H1 (cell line): Measurements from ENCODE around the gene HES2. TPM values are rescaled to one million over a fixed set of nuclear protein-coding genes. Genes with fewer than 3 reads are reported as not detected.
A peak's percentile ranks its signal among the peaks of the same experiment; 100 is the strongest.

Source experiments
- CTCF ChIA-PET: fragments of 300-600 bp; sonication (Branson Sonifier 250); formaldehyde crosslinking; loops from one replicate; lab custom pipeline; 2021; ENCODE audit not compliant: partially characterized antibody; lab: Charles Lee
- POLR2A ChIA-PET: fragments of 300-600 bp; sonication (Branson Sonifier 250); formaldehyde crosslinking; loops from one replicate; lab custom pipeline; 2021; ENCODE audit warnings: inconsistent platforms; ENCODE audit not compliant: partially characterized antibody; lab: Charles Lee
- DNase-seq, 2 experiments: peaks; one replicate each; pipeline versions ENCODE4 v3.0.0 to v3.0.0-alpha.2; 2010 to 2022; ENCODE audit warnings: low spot score in 2 of 2, low read depth in 1 of 2, mixed read lengths in 1 of 2
- FAIRE-seq: peaks from 2 replicates; lab custom pipeline; 2011; peaks lifted over from hg19 to GRCh38; lab: Jason Lieb, UNC
- H2AFZ ChIP-seq: 2 replicates; pipeline ENCODE4 v1.8.1; 2012; ENCODE audit warnings: low read length, inconsistent platforms
- H2AK5ac ChIP-seq: 2 replicates; pipeline ENCODE4 v1.6.1; 2013; ENCODE audit warnings: low read depth, low read length
- H2BK120ac ChIP-seq: replicated peaks from 2 replicates; pipeline ENCODE3; 2013; ENCODE audit warnings: low read depth, low read length, inconsistent platforms
- H2BK12ac ChIP-seq: 2 replicates; pipeline ENCODE4 v1.6.1; 2013; ENCODE audit warnings: low read depth, low read length
- H2BK15ac ChIP-seq: 2 replicates; pipeline ENCODE4 v1.6.1; 2013; ENCODE audit warnings: low read length
- H2BK20ac ChIP-seq: 2 replicates; pipeline ENCODE4 v1.6.1; 2013; ENCODE audit warnings: low read length
- H2BK5ac ChIP-seq: 2 replicates; pipeline ENCODE4 v1.6.1; 2013; ENCODE audit warnings: low read depth, low read length
- H3K14ac ChIP-seq: 2 replicates; pipeline ENCODE4 v1.6.1; 2013; ENCODE audit warnings: inconsistent platforms; ENCODE audit not compliant: insufficient read length
- H3K18ac ChIP-seq: 2 replicates; pipeline ENCODE4 v1.6.1; 2013; ENCODE audit warnings: low read length; ENCODE audit errors: extremely low read depth
- H3K23ac ChIP-seq: 2 replicates; pipeline ENCODE4 v1.6.1; 2013; ENCODE audit warnings: inconsistent platforms; ENCODE audit not compliant: insufficient read length
- H3K23me2 ChIP-seq: 2 replicates; pipeline ENCODE4 v1.6.1; 2013; ENCODE audit warnings: low read depth, low read length
- H3K27ac ChIP-seq: 2 replicates; pipeline ENCODE4 v1.6.1; 2011; ENCODE audit warnings: low read depth, low read length, inconsistent platforms
- H3K27me3 ChIP-seq, 4 experiments: replicated peaks in 1 of 4; 1 replicate in 1 of 4; 2 replicates in 3 of 4; pipeline versions ENCODE4 v1.6.1 to v1.8.1; 2011 to 2013; ENCODE audit warnings: low read length in 3 of 4, mild to moderate bottlenecking in 3 of 4, inconsistent platforms in 2 of 4, mixed read lengths in 2 of 4, moderate library complexity in 1 of 4; ENCODE audit not compliant: control insufficient read depth in 3 of 4, insufficient read depth in 3 of 4; ENCODE audit errors: extremely low read depth in 1 of 4
- H3K36me3 ChIP-seq, 4 experiments: 2 replicates each; pipeline versions ENCODE4 v1.6.1 to v1.8.1; 2011 to 2013; ENCODE audit warnings: mild to moderate bottlenecking in 4 of 4, low read length in 3 of 4, moderate library complexity in 2 of 4, control low read depth in 1 of 4, inconsistent platforms in 1 of 4; ENCODE audit not compliant: insufficient read depth in 4 of 4, control insufficient read depth in 2 of 4
- H3K4ac ChIP-seq: replicated peaks from 2 replicates; pipeline ENCODE3; 2013; ENCODE audit warnings: low read length, low read depth, mixed read lengths, inconsistent platforms; ENCODE audit not compliant: insufficient read length
- H3K4me1 ChIP-seq, 4 experiments: replicated peaks in 1 of 4; 1 replicate in 1 of 4; 2 replicates in 3 of 4; pipeline versions ENCODE4 v1.6.1 to v1.8.1; 2011 to 2013; ENCODE audit warnings: low read length in 3 of 4, inconsistent platforms in 2 of 4, mixed read lengths in 1 of 4; ENCODE audit not compliant: insufficient read depth in 4 of 4, control insufficient read depth in 3 of 4
- H3K4me2 ChIP-seq, 2 experiments: 2 replicates each; pipeline versions ENCODE4 v1.6.1 to v1.8.1; 2011 to 2013; ENCODE audit warnings: low read depth in 2 of 2, low read length in 2 of 2, control low read depth in 1 of 2, inconsistent platforms in 1 of 2, mild to moderate bottlenecking in 1 of 2; ENCODE audit not compliant: insufficient read depth in 1 of 2
- H3K4me3 ChIP-seq, 4 experiments: fragments of 200-600, 300-600 bp in 1 of 4; sonication (generic), shearing (Covaris generic), sonication (Bioruptor Twin) in 1 of 4; 2 replicates each; pipeline versions ENCODE4 v1.5.1 to v1.8.1; 2011 to 2016; ENCODE audit warnings: low read length in 4 of 4, low read depth in 3 of 4, control low read depth in 2 of 4, inconsistent platforms in 2 of 4, mild to moderate bottlenecking in 2 of 4, mixed read lengths in 1 of 4, moderate library complexity in 1 of 4; ENCODE audit not compliant: insufficient read depth in 2 of 4; ENCODE audit errors: extremely low read depth in 1 of 4
- H3K56ac ChIP-seq: replicated peaks from 2 replicates; pipeline ENCODE3; 2013; ENCODE audit warnings: low read depth, mild to moderate bottlenecking, mixed read lengths, low read length, inconsistent platforms; ENCODE audit not compliant: insufficient read length
- H3K79me1 ChIP-seq: 2 replicates; pipeline ENCODE4 v1.6.1; 2013; ENCODE audit warnings: low read depth, low read length, control low read depth
- H3K79me2 ChIP-seq, 2 experiments: 2 replicates each; pipeline versions ENCODE4 v1.6.1 to v1.8.1; 2012 to 2013; ENCODE audit warnings: low read length in 2 of 2, mild to moderate bottlenecking in 2 of 2, inconsistent platforms in 1 of 2; ENCODE audit not compliant: insufficient read depth in 2 of 2, control insufficient read depth in 1 of 2
- H3K9ac ChIP-seq, 4 experiments: replicated peaks in 1 of 4; 1 replicate in 1 of 4; 2 replicates in 3 of 4; pipeline versions ENCODE4 v1.6.1 to v1.8.1; 2011 to 2013; ENCODE audit warnings: low read depth in 3 of 4, low read length in 3 of 4, control low read depth in 2 of 4, mild to moderate bottlenecking in 2 of 4, moderate library complexity in 2 of 4, inconsistent platforms in 1 of 4; ENCODE audit errors: extremely low read depth in 1 of 4
- H3K9me3 ChIP-seq, 2 experiments: 2 replicates each; pipeline versions ENCODE4 v1.6.1 to v1.8.1; 2012 to 2013; ENCODE audit warnings: mild to moderate bottlenecking in 2 of 2, moderate library complexity in 2 of 2, control low read depth in 1 of 2, inconsistent platforms in 1 of 2, low read depth in 1 of 2, low read length in 1 of 2, mixed read lengths in 1 of 2; ENCODE audit not compliant: insufficient read depth in 2 of 2
- H4K20me1 ChIP-seq, 2 experiments: replicated peaks in 1 of 2; 2 replicates each; pipeline versions ENCODE3 to v1.8.1; 2011 to 2013; ENCODE audit warnings: inconsistent platforms in 2 of 2, low read length in 2 of 2, mild to moderate bottlenecking in 1 of 2; ENCODE audit not compliant: insufficient read depth in 2 of 2, control insufficient read depth in 1 of 2
- H4K5ac ChIP-seq: 2 replicates; pipeline ENCODE4 v1.6.1; 2013; ENCODE audit warnings: low read length, low read depth, mixed read lengths, inconsistent platforms; ENCODE audit not compliant: insufficient read length
- H4K8ac ChIP-seq: 2 replicates; pipeline ENCODE4 v1.8.0; 2013; ENCODE audit warnings: mild to moderate bottlenecking, moderate library complexity, low read length, inconsistent platforms; ENCODE audit not compliant: insufficient read depth; ENCODE audit errors: extremely low read depth
- H4K91ac ChIP-seq: replicated peaks from 2 replicates; pipeline ENCODE3; 2013; ENCODE audit warnings: low read length, mixed read lengths, inconsistent platforms; ENCODE audit not compliant: insufficient read length
- FOSL1 ChIP-seq: IDR thresholded peaks from 2 replicates; pipeline ENCODE4 v1.6.1; 2011; ENCODE audit warnings: mild to moderate bottlenecking, low read depth, low read length, moderate library complexity; ENCODE audit not compliant: insufficient read depth
- WGBS, 2 experiments: shearing (Covaris generic) in 1 of 2; methylation state at CpG; one replicate each; pipeline versions ENCODE4 v1.1.6 to v1.1.7; 2013 to 2015; ENCODE audit warnings: low lambda C conversion rate in 2 of 2, mixed read lengths in 2 of 2, inconsistent platforms in 1 of 2, low coverage in 1 of 2, missing lambda C conversion rate in 1 of 2; ENCODE audit not compliant: insufficient replicate concordance in 2 of 2, insufficient coverage in 1 of 2, insufficient read length in 1 of 2; ENCODE audit errors: extremely low coverage in 1 of 2, missing lambda C conversion rate in 1 of 2; 5-methylcytosine and 5-hydroxymethylcytosine counted together
- polyA plus RNA-seq, 7 experiments: library from polyadenylated mRNA; depleted of rRNA in 3 of 7; stranded (reverse) in 5 of 7; unstranded in 2 of 7; fragments of >200 nt in 5 of 7; fragments of 200-250 nt in 2 of 7; gene quantifications; 1 replicate in 5 of 7; 2 replicates in 1 of 7; 4 replicates in 1 of 7; pipeline versions ENCODE4 v1.2.1 to v1.2.3, GENCODE V29; 2011 to 2013; ENCODE audit warnings: missing spikeins in 2 of 7, mixed read lengths in 2 of 7
- total RNA-seq: library from RNA; stranded (reverse); fragmentation: NEBNext Ultra II Directional; extraction: Animal tissue kit (Norgen Biotek cat#: 25700); gene quantifications from 2 replicates; pipeline ENCODE4 v1.2.1, GENCODE V29; 2021

The HES2 gene
- total and polyA plus RNA-seq, 2 of the 8 experiments (the other 6 are each of a cell fraction or from before 2014, with no cell fraction given), result 0.15 to 0.53 TPM

DNA sequence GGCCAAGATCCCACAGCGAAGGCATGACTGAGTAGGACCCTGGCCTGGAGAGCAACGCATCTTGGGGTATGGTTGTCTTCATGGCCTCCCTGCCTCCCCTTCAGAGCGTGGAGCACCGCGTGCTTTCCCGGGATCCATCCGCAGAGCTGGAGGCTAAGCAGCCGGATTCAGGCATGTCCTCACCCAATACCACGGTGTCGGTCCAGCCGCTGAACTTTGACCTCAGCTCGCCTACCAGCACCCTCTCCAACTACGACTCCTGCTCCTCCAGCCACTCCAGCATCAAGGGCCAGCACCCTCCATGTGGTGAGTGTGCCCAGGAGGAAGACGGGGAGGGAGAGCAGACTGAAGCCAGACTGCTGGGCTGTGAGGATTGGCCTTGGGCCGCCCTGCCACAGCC, 24.7 kb upstream of the HES2 start:
- no peak overlapping the region for H4K5ac ChIP-seq
- H3K9me3 ChIP-seq, result no peaks in the 10 kb centered on the region
- DNase-seq (no peak), FAIRE-seq (no peak)
- H2BK20ac ChIP-seq, result no peak overlapping the region
- peaks cover 3 to 26% (median 15%) of the 10 kb centered on the region in 4 experiments for H3K4me1 ChIP-seq
- no peak overlapping the region for H3K23ac ChIP-seq
- H3K27ac ChIP-seq, result no peak overlapping the region
- H3K9ac ChIP-seq, result no peak overlapping the region
- H3K14ac ChIP-seq, result no peak overlapping the region
- H2BK12ac ChIP-seq, result peak overlapping the region; percentile 90; the same call in 1 of the 2 replicates
- H2BK5ac ChIP-seq, result no peak overlapping the region
- peaks cover 0 to 19% (median 12%) of the 10 kb centered on the region in 4 experiments; a peak in 5 of 7 replicates for H3K27me3 ChIP-seq
- H4K8ac ChIP-seq, result no peak overlapping the region
- no peak overlapping the region for H4K91ac ChIP-seq
- H2BK120ac ChIP-seq, result no peak overlapping the region
- H3K4me3 ChIP-seq, result no peak overlapping the region
- no peaks in the 10 kb centered on the region for H3K36me3 ChIP-seq
- H3K79me1 ChIP-seq, result no peaks in the 10 kb centered on the region
- H2AFZ ChIP-seq, result no peak overlapping the region
- TF ChIP-seq FOSL1, result no peak
- peaks cover 13% of the 10 kb centered on the region; the same call in 1 of the 2 replicates for H3K23me2 ChIP-seq
- no peak overlapping the region for H3K4me2 ChIP-seq
- H2AK5ac ChIP-seq, result peak overlapping the region; percentile 68; the same call in 1 of the 2 replicates
- no peak overlapping the region for H3K4ac ChIP-seq
- H3K79me2 ChIP-seq, result no peaks in the 10 kb centered on the region
- no peak overlapping the region for H3K56ac ChIP-seq
- ChIA-PET POLR2A (interaction anchor here (1.3 kb wide), 1 partner anchor 16 kb away, joined by 3 read pairs; no protein-coding TSS in a partner anchor), CTCF (interaction anchor here (0.6 to 18.8 kb wide), 10 partner anchors 12 to 356 kb away, joined by 3 to 321 read pairs (median 4); partner anchors contain the start of genes HES2 and PLEKHG5)
- H4K20me1 ChIP-seq, result peaks cover 0 to 4% of the 10 kb centered on the region in 2 experiments
- no peak overlapping the region for H3K18ac ChIP-seq
- no peak overlapping the region; the same call in 1 of the 2 replicates for H2BK15ac ChIP-seq
- WGBS, 2 experiments, result 95% methylated on average over 10 of the region's 15 CpGs; no CpG with 5 or more reads in 1 of the 2 experiments
